ENCODE measurements around the gene CCN2.

Gene CCN2

GRCh38 chr6:131998255-131998982, 47.2 kb upstream of the CCN2 start:
- H3K4me2 ChIP-seq (ENCODE audit: low read length): no peak overlapping the region

GRCh38 chr6:131997429-131998153, 46.4 kb upstream of the CCN2 start:
- Histone ChIP-seq H3K79me2 (ENCODE audit: low read length) (no peaks in the 10 kb centered on the region), H3K9me3 (ENCODE audit: insufficient read depth, low read length) (no peaks in the 10 kb centered on the region), H3K36me3 (replicated peaks; ENCODE audit: low read depth, low read length) (no peaks in the 10 kb centered on the region), H4K20me1 (ENCODE audit: insufficient read depth, low read length) (no peaks in the 10 kb centered on the region), H3K4me2 (ENCODE audit: low read length) (no peak overlapping the region), H2AFZ (ENCODE audit: low read depth, low read length) (no peak overlapping the region), H3K27ac (ENCODE audit: low read length) (no peak overlapping the region), H3K4me1 (ENCODE audit: low read length) (no peaks in the 10 kb centered on the region), H3K9ac (ENCODE audit: low read length) (no peak overlapping the region), H3K27me3 (ENCODE audit: low read depth, low read length) (no peaks in the 10 kb centered on the region), H3K4me3 (ENCODE audit: low read length) (no peak overlapping the region)
- no peak for TF ChIP-seq CTCF (IDR thresholded peaks at IDR 0.05; ENCODE audit: low read depth, low read length)
- no peak for TF ChIP-seq EZH2phosphoT487 (IDR thresholded peaks at IDR 0.05; ENCODE audit: low read depth)

More at GRCh38 chr6:131998255-131998982, 47.2 kb upstream of the CCN2 start:
- Histone ChIP-seq H3K9ac (ENCODE audit: low read length) (no peak overlapping the region), H3K27me3 (ENCODE audit: low read depth, low read length) (no peaks in the 10 kb centered on the region), H3K27ac (ENCODE audit: low read length) (no peak overlapping the region), H3K36me3 (replicated peaks; ENCODE audit: low read depth, low read length) (no peaks in the 10 kb centered on the region), H3K79me2 (ENCODE audit: low read length) (no peaks in the 10 kb centered on the region), H2AFZ (ENCODE audit: low read depth, low read length) (no peak overlapping the region), H3K4me1 (ENCODE audit: low read length) (no peaks in the 10 kb centered on the region), H3K4me3 (ENCODE audit: low read length) (no peak overlapping the region), H4K20me1 (ENCODE audit: insufficient read depth, low read length) (no peaks in the 10 kb centered on the region), H3K9me3 (ENCODE audit: insufficient read depth, low read length) (no peaks in the 10 kb centered on the region)
- TF ChIP-seq CTCF (IDR thresholded peaks at IDR 0.05; ENCODE audit: low read depth, low read length): no peak
- TF ChIP-seq EZH2phosphoT487 (IDR thresholded peaks at IDR 0.05; ENCODE audit: low read depth): no peak

- Histone ChIP-seq H3K4me2 (ENCODE audit: low read length) (no peak overlapping the region), H3K4me1 (ENCODE audit: low read length) (no peaks in the 10 kb centered on the region), H3K9ac (ENCODE audit: low read length) (no peak overlapping the region)
Observed at GRCh38 chr6:131995917-131996316, 44.7 kb upstream of the CCN2 start.

More at GRCh38 chr6:131995917-131996316, 44.7 kb upstream of the CCN2 start:
- Histone ChIP-seq H3K9me3 (ENCODE audit: insufficient read depth, low read length) (no peaks in the 10 kb centered on the region), H4K20me1 (ENCODE audit: insufficient read depth, low read length) (no peaks in the 10 kb centered on the region), H3K79me2 (ENCODE audit: low read length) (no peaks in the 10 kb centered on the region), H3K36me3 (replicated peaks; ENCODE audit: low read depth, low read length) (no peaks in the 10 kb centered on the region), H3K4me3 (ENCODE audit: low read length) (no peak overlapping the region), H3K27ac (ENCODE audit: low read length) (no peak overlapping the region), H3K27me3 (ENCODE audit: low read depth, low read length) (no peaks in the 10 kb centered on the region), H2AFZ (ENCODE audit: low read depth, low read length) (no peak overlapping the region)
- TF ChIP-seq CTCF (IDR thresholded peaks at IDR 0.05; ENCODE audit: low read depth, low read length) (no peak), EZH2phosphoT487 (IDR thresholded peaks at IDR 0.05; ENCODE audit: low read depth) (no peak)
